ENCODE results near the gene ST6GALNAC1.
A peak's percentile ranks its signal among the peaks of the same experiment; 100 is the strongest.

The ST6GALNAC1 gene

GRCh38 chr17:76672892-76673291 is 29.3 kb upstream of the ST6GALNAC1 start:
- no peaks in the 10 kb centered on the region for H3K9me3 Mint-ChIP-seq
- H3K4me1 Mint-ChIP-seq: peaks cover 32% of the 10 kb centered on the region
- peaks cover 4% of the 10 kb centered on the region for H3K27me3 Mint-ChIP-seq (ENCODE audit: low read depth)

GRCh38 chr17:76672270-76672851 is 28.8 kb upstream of the ST6GALNAC1 start:
- Mint-ChIP-seq H3K9me3 (no peaks in the 10 kb centered on the region), H3K36me3 (ENCODE audit: low read depth) (peaks cover 4% of the 10 kb centered on the region), H3K27me3 (ENCODE audit: low read depth) (peaks cover 4% of the 10 kb centered on the region), H3K4me1 (peaks cover 36% of the 10 kb centered on the region), H3K4me3 (peak overlapping the region; percentile 87 to 94 (median 94)), H3K27ac (peak overlapping the region; percentile 99)
- TF ChIP-seq, protein P1, sequence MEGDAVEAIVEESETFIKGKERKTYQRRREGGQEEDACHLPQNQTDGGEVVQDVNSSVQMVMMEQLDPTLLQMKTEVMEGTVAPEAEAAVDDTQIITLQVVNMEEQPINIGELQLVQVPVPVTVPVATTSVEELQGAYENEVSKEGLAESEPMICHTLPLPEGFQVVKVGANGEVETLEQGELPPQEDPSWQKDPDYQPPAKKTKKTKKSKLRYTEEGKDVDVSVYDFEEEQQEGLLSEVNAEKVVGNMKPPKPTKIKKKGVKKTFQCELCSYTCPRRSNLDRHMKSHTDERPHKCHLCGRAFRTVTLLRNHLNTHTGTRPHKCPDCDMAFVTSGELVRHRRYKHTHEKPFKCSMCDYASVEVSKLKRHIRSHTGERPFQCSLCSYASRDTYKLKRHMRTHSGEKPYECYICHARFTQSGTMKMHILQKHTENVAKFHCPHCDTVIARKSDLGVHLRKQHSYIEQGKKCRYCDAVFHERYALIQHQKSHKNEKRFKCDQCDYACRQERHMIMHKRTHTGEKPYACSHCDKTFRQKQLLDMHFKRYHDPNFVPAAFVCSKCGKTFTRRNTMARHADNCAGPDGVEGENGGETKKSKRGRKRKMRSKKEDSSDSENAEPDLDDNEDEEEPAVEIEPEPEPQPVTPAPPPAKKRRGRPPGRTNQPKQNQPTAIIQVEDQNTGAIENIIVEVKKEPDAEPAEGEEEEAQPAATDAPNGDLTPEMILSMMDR (IDR thresholded peaks at IDR 0.05; ENCODE audit: unreplicated experiment in 3 of 3): no peak

More at GRCh38 chr17:76672892-76673291, 29.3 kb upstream of the ST6GALNAC1 start:
- H3K27ac Mint-ChIP-seq: peak overlapping the region; percentile 99
- TF ChIP-seq, protein P1 (IDR thresholded peaks at IDR 0.05; ENCODE audit: unreplicated experiment in 3 of 3): no peak
- H3K36me3 Mint-ChIP-seq (ENCODE audit: low read depth): peaks cover 4% of the 10 kb centered on the region
- peak overlapping the region; percentile 87 to 94 (median 94) for H3K4me3 Mint-ChIP-seq

DNA sequence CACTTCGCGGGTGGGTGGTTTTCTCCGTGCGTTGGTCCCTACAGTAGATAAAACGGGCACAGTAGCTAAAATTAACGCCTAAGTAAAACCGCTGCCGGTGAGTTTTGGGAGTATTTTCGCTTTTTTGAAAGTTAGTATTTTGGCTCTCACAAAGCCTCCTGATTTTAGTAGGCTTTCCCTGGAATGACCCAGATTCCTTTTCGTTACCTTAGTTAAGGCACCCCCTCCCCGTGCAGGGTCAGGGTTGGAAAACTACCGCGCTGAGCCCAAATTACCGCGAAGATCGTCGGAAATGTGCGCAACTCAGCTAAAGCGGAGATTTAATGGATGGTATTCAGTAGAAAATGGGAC is 28.3 kb upstream of the ST6GALNAC1 start:
- Mint-ChIP-seq H3K4me3 (peak overlapping the region; percentile 87 to 94 (median 94)), H3K27me3 (ENCODE audit: low read depth) (peaks cover 4% of the 10 kb centered on the region), H3K36me3 (ENCODE audit: low read depth) (peaks cover 4% of the 10 kb centered on the region), H3K27ac (peak overlapping the region; percentile 99), H3K4me1 (peaks cover 40% of the 10 kb centered on the region), H3K9me3 (no peaks in the 10 kb centered on the region)
- TF ChIP-seq, protein P1 (IDR thresholded peaks at IDR 0.05; ENCODE audit: unreplicated experiment in 3 of 3): no peak

DNA sequence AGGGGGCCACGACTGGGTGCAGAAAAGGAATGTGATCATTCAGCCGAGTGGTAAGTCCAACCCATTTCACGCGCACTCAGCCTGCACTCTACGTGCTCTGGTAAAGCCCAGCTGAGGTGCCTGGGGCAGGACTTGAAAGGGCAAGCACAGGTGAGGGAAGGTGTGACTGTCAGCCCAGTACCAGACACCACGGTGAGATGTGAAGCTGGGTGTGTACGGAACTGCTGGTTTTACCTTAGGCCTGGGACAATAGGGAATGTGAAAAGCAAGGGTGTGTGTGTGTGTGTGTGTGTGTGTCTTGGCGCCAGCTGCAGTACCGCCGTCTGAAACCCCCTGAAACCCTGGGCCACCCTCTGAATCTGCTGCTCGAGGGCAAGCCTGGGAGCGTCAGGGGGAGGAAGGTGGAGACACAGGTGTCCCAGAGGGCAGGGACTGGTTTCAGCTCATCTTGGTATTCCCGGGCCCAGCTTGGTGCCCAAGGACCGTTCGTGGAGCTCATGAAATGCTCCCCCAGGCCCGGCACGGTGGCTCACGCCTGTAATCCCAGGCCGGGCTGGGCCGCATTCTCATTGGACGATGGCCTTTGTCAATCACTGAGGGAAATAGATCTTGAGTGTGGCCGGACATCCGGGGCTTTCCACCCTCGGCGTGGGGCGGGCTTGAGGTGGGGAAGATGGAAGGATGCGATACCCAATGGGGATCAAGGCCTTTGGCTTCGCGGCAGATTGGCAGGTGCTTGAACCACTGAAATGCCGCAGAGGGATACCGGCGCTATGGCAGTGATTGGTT is 27.8 kb upstream of the ST6GALNAC1 start:
- TF ChIP-seq, protein P1 (IDR thresholded peaks at IDR 0.05; ENCODE audit: unreplicated experiment in 3 of 3): no peak
- H3K9me3 Mint-ChIP-seq: no peaks in the 10 kb centered on the region
- H3K4me1 Mint-ChIP-seq: peaks cover 40% of the 10 kb centered on the region
- H3K36me3 Mint-ChIP-seq (ENCODE audit: low read depth): peaks cover 4% of the 10 kb centered on the region
- H3K4me3 Mint-ChIP-seq: peak overlapping the region; percentile 87 to 94 (median 94)
- peak overlapping the region; percentile 99 for H3K27ac Mint-ChIP-seq
- peaks cover 4% of the 10 kb centered on the region for H3K27me3 Mint-ChIP-seq (ENCODE audit: low read depth)

DNA sequence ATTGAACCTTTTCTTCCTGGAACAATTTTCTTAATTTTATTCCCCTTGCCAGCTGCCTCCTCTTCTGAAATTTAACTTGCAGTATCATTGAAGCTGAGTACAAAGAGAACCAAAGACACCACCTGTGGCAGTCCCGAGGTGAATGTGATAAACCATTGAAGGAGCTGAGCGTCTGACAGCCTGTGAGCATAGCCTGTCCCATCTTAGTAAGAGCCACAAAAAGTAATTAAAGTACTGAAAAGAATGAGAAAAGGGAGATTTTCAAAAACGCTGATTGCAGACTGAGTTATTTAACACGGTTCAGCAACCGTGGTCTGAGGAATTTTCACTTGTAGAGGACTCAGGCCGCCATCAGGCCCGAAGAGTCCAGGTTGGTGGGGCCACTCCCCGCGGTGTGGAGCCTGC is 27.2 kb upstream of the ST6GALNAC1 start:
- Mint-ChIP-seq H3K4me3 (peak overlapping the region; percentile 87 to 94 (median 94)), H3K27ac (peak overlapping the region; percentile 99), H3K4me1 (peaks cover 40% of the 10 kb centered on the region), H3K9me3 (no peaks in the 10 kb centered on the region), H3K36me3 (ENCODE audit: low read depth) (peaks cover 3% of the 10 kb centered on the region), H3K27me3 (ENCODE audit: low read depth) (peaks cover 4% of the 10 kb centered on the region)
- TF ChIP-seq, protein P1 (IDR thresholded peaks at IDR 0.05; ENCODE audit: unreplicated experiment in 3 of 3): no peak
